GM23338 (cell line): ENCODE data around the gene PKDCC. TPM values are rescaled to one million over a fixed set of nuclear protein-coding genes. Genes with fewer than 3 reads are reported as not detected.

ENCODE experiments used
- ATAC-seq: fragments of 200-7000 bp; cut with Tn5 transposase; 3 replicates; pipeline ENCODE4 v1.9.1; 2020
- DNase-seq: peaks from one replicate; pipeline ENCODE4 v3.0.0-alpha.2; 2015; ENCODE audit warnings: low spot score
- H2AFZ ChIP-seq: fragments of 200-600 bp; sonication (generic); 2 replicates; pipeline ENCODE4 v1.8.0; 2016; ENCODE audit warnings: antibody characterized with exemption, mild to moderate bottlenecking, moderate library complexity
- H3F3A ChIP-seq: fragments of 200-600 bp; sonication (generic); replicated peaks from 2 replicates; pipeline ENCODE4 v1.8.0; 2017; ENCODE audit warnings: antibody characterized with exemption, mixed run types, low read depth
- H3K27ac ChIP-seq: fragments of 200-600 bp; sonication (generic); 2 replicates; pipeline ENCODE4 v1.6.1; 2016; ENCODE audit warnings: low read depth
- H3K27me3 ChIP-seq: fragments of 200-600 bp; sonication (generic); 2 replicates; pipeline ENCODE4 v1.8.0; 2016; ENCODE audit warnings: mild to moderate bottlenecking, mixed run types, moderate library complexity; ENCODE audit not compliant: insufficient read depth
- H3K36me3 ChIP-seq: fragments of 200-600 bp; sonication (generic); 2 replicates; pipeline ENCODE4 v1.8.0; 2016; ENCODE audit warnings: mild to moderate bottlenecking; ENCODE audit not compliant: insufficient read depth
- H3K4me1 ChIP-seq: fragments of 200-600 bp; sonication (generic); 2 replicates; pipeline ENCODE4 v1.8.0; 2016; ENCODE audit warnings: mild to moderate bottlenecking, moderate library complexity; ENCODE audit not compliant: insufficient read depth
- H3K4me2 ChIP-seq: fragments of 200-600 bp; sonication (generic); 2 replicates; pipeline ENCODE4 v1.7.1; 2017; ENCODE audit warnings: mixed run types
- H3K4me3 ChIP-seq: fragments of 200-600 bp; sonication (generic); 2 replicates; pipeline ENCODE4 v1.6.1; 2016; ENCODE audit warnings: mixed run types
- H3K79me2 ChIP-seq: fragments of 200-600 bp; sonication (generic); replicated peaks from 2 replicates; pipeline ENCODE4 v1.8.0; 2017; ENCODE audit warnings: mild to moderate bottlenecking; ENCODE audit not compliant: insufficient read depth
- H3K9me2 ChIP-seq: fragments of 200-600 bp; sonication (generic); 2 replicates; pipeline ENCODE4 v1.8.0; 2017; ENCODE audit not compliant: insufficient read depth
- H4K20me1 ChIP-seq: fragments of 200-600 bp; sonication (generic); replicated peaks from 2 replicates; pipeline ENCODE4 v1.8.0; 2017; ENCODE audit warnings: mild to moderate bottlenecking; ENCODE audit not compliant: insufficient read depth
- H3K27ac Mint-ChIP-seq: 2 replicates; pipeline ENCODE4 v1.8.0; 2020; ENCODE audit warnings: inconsistent platforms, mild to moderate bottlenecking, moderate library complexity, mixed read lengths
- H3K27me3 Mint-ChIP-seq: 3 replicates; pipeline ENCODE4 v1.8.0; 2022; ENCODE audit warnings: low read depth, mild to moderate bottlenecking, moderate library complexity, mixed read lengths, inconsistent platforms; ENCODE audit not compliant: insufficient read depth, poor library complexity
- H3K36me3 Mint-ChIP-seq: 3 replicates; pipeline ENCODE4 v1.8.0; 2021; ENCODE audit warnings: low read depth, mild to moderate bottlenecking, inconsistent platforms, moderate library complexity, mixed read lengths
- H3K4me1 Mint-ChIP-seq: 3 replicates; pipeline ENCODE4 v1.8.0; 2020; ENCODE audit warnings: mild to moderate bottlenecking, inconsistent platforms, mixed read lengths
- H3K4me3 Mint-ChIP-seq: 3 replicates; pipeline ENCODE4 v1.8.0; 2021; ENCODE audit warnings: moderate library complexity, mild to moderate bottlenecking, inconsistent platforms, mixed read lengths
- H3K9me3 Mint-ChIP-seq: 3 replicates; pipeline ENCODE4 v1.8.0; 2020; ENCODE audit warnings: moderate library complexity, mild to moderate bottlenecking, inconsistent platforms, mixed read lengths
- CREB1 ChIP-seq: fragments of 250-450 bp; sonication (Bioruptor Pico); IDR thresholded peaks from 2 replicates; pipeline ENCODE4 v1.5.0; 2020; ENCODE audit warnings: low read depth, mild to moderate bottlenecking, moderate library complexity
- EZH2 ChIP-seq: fragments of 200-600 bp; sonication (generic); IDR thresholded peaks from one replicate; pipeline ENCODE4 v1.8.0; 2017; ENCODE audit warnings: antibody characterized with exemption, mild to moderate bottlenecking, low read depth; ENCODE audit not compliant: unreplicated experiment
- EZH2phosphoT487 ChIP-seq: fragments of 200-600 bp; sonication (generic); IDR thresholded peaks from one replicate; pipeline ENCODE4 v1.8.1; 2018; ENCODE audit warnings: antibody characterized with exemption; ENCODE audit not compliant: unreplicated experiment
- JUNB ChIP-seq: IDR thresholded peaks from one replicate; pipeline ENCODE4 v1.6.1; 2016; ENCODE audit warnings: antibody characterized with exemption; ENCODE audit not compliant: unreplicated experiment
- NANOG ChIP-seq: IDR thresholded peaks from 2 replicates; pipeline ENCODE4 v1.6.1; 2016; ENCODE audit warnings: antibody characterized with exemption, borderline replicate concordance
- POLR2AphosphoS5 ChIP-seq: IDR thresholded peaks from 2 replicates; pipeline ENCODE4 v1.6.1; 2016; ENCODE audit warnings: antibody characterized with exemption, low read depth
- STAT1 ChIP-seq: IDR thresholded peaks from one replicate; pipeline ENCODE4 v1.6.1; 2016; ENCODE audit warnings: antibody characterized with exemption; ENCODE audit not compliant: unreplicated experiment
- ZNF114 ChIP-seq: fragments of 250-450 bp; sonication (Bioruptor Pico); IDR thresholded peaks from 2 replicates; pipeline ENCODE4 v1.5.0; 2020; ENCODE audit warnings: mild to moderate bottlenecking, moderate library complexity
- polyA plus RNA-seq: library from polyadenylated mRNA; unstranded; fragments of >200 nt; fragmentation: Nextera tagmentation; extraction: Ambion mirVana; gene quantifications from 2 replicates; pipeline ENCODE4 v1.2.1, GENCODE V29; 2016
- total RNA-seq: library from RNA; depleted of rRNA; stranded (reverse); fragments of >200 nt; shearing (Covaris generic); gene quantifications from 2 replicates; pipeline ENCODE4 v1.2.3, GENCODE V29; 2014
- TF ChIP-seq, protein P1 (sequence below), 2 experiments: fragments of 200-600 bp in 1 of 2; sonication (generic) in 1 of 2; conservative IDR thresholded peaks; 2 replicates each; pipeline versions ENCODE4 v1.5.1 to v1.6.1; 2016 to 2017; ENCODE audit warnings: antibody characterized with exemption in 2 of 2, low read depth in 2 of 2, mild to moderate bottlenecking in 2 of 2, moderate library complexity in 1 of 2
- TF ChIP-seq, protein P2 (sequence below): IDR thresholded peaks from one replicate; pipeline ENCODE4 v1.6.1; 2018; ENCODE audit warnings: antibody characterized with exemption; ENCODE audit not compliant: unreplicated experiment
- TF ChIP-seq, protein P3 (sequence below): IDR thresholded peaks from 2 replicates; pipeline ENCODE4 v1.6.1; 2016; ENCODE audit warnings: antibody characterized with exemption

Gene PKDCC
- total and polyA plus RNA-seq, 2 experiments from 2014 or later: 7.0 to 44.8 TPM

DNA sequence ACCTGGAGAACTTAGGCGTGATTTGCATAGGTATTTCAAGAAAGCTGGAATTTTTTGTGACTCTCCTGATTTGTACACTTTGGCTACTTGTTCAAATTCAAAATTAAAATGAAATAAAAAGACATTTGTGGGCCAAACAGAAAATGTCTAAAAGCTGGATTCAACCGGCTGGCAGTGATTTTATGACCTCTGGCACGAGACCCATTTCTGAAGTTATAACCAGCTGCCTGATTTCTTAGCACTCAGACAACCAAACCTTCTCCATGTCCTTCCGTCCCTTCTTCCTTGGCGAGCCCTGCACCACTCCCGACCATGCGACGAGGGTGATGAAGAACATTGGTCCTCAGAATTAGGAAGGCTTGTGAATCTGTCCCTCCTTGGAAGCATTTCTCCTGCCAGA lies 19.7 kb downstream of the PKDCC start:
- Mint-ChIP-seq H3K27me3 (peaks cover 3% of the 10 kb centered on the region), H3K9me3 (no peaks in the 10 kb centered on the region; the same call in 2 of the 3 replicates), H3K27ac (no peak overlapping the region), H3K36me3 (no peaks in the 10 kb centered on the region), H3K4me3 (no peak overlapping the region), H3K4me1 (peaks cover 5% of the 10 kb centered on the region)
- Histone ChIP-seq H3K4me2 (no peak overlapping the region), H3K36me3 (no peaks in the 10 kb centered on the region), H4K20me1 (no peaks in the 10 kb centered on the region), H3K27me3 (no peaks in the 10 kb centered on the region), H3K9me2 (no peaks in the 10 kb centered on the region), H3K79me2 (no peaks in the 10 kb centered on the region), H3K4me1 (no peaks in the 10 kb centered on the region), H3K4me3 (no peak overlapping the region), H3F3A (no peaks in the 10 kb centered on the region), H3K27ac (no peak overlapping the region), H2AFZ (no peak overlapping the region)
- DNase-seq: no peak
- TF ChIP-seq STAT1 (no peak), EZH2 (no peak), POLR2AphosphoS5 (no peak), NANOG (no peak), JUNB (no peak), EZH2phosphoT487 (no peak)
- TF ChIP-seq, protein P1, sequence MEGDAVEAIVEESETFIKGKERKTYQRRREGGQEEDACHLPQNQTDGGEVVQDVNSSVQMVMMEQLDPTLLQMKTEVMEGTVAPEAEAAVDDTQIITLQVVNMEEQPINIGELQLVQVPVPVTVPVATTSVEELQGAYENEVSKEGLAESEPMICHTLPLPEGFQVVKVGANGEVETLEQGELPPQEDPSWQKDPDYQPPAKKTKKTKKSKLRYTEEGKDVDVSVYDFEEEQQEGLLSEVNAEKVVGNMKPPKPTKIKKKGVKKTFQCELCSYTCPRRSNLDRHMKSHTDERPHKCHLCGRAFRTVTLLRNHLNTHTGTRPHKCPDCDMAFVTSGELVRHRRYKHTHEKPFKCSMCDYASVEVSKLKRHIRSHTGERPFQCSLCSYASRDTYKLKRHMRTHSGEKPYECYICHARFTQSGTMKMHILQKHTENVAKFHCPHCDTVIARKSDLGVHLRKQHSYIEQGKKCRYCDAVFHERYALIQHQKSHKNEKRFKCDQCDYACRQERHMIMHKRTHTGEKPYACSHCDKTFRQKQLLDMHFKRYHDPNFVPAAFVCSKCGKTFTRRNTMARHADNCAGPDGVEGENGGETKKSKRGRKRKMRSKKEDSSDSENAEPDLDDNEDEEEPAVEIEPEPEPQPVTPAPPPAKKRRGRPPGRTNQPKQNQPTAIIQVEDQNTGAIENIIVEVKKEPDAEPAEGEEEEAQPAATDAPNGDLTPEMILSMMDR (conservative IDR thresholded peaks at IDR 0.05; ENCODE audit: low read depth in 2 of 2): no peak
- TF ChIP-seq, protein P2, sequence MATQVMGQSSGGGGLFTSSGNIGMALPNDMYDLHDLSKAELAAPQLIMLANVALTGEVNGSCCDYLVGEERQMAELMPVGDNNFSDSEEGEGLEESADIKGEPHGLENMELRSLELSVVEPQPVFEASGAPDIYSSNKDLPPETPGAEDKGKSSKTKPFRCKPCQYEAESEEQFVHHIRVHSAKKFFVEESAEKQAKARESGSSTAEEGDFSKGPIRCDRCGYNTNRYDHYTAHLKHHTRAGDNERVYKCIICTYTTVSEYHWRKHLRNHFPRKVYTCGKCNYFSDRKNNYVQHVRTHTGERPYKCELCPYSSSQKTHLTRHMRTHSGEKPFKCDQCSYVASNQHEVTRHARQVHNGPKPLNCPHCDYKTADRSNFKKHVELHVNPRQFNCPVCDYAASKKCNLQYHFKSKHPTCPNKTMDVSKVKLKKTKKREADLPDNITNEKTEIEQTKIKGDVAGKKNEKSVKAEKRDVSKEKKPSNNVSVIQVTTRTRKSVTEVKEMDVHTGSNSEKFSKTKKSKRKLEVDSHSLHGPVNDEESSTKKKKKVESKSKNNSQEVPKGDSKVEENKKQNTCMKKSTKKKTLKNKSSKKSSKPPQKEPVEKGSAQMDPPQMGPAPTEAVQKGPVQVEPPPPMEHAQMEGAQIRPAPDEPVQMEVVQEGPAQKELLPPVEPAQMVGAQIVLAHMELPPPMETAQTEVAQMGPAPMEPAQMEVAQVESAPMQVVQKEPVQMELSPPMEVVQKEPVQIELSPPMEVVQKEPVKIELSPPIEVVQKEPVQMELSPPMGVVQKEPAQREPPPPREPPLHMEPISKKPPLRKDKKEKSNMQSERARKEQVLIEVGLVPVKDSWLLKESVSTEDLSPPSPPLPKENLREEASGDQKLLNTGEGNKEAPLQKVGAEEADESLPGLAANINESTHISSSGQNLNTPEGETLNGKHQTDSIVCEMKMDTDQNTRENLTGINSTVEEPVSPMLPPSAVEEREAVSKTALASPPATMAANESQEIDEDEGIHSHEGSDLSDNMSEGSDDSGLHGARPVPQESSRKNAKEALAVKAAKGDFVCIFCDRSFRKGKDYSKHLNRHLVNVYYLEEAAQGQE: no peak
- ATAC-seq: no peak

GRCh38 chr2:42068571-42069178 lies 20.9 kb downstream of the PKDCC start:
- no peaks in the 10 kb centered on the region for H3K79me2 ChIP-seq
- no peaks in the 10 kb centered on the region for H3K36me3 ChIP-seq
- H3K4me3 ChIP-seq: no peak overlapping the region
- no peaks in the 10 kb centered on the region for H3K27me3 ChIP-seq
- Mint-ChIP-seq H3K4me3 (no peak overlapping the region), H3K4me1 (peaks cover 13% of the 10 kb centered on the region), H3K27me3 (peaks cover 3% of the 10 kb centered on the region), H3K9me3 (no peaks in the 10 kb centered on the region; the same call in 2 of the 3 replicates), H3K36me3 (no peaks in the 10 kb centered on the region), H3K27ac (no peak overlapping the region)
- H3K9me2 ChIP-seq: no peaks in the 10 kb centered on the region
- no peak overlapping the region for H3K4me2 ChIP-seq
- no peak overlapping the region for H3K27ac ChIP-seq
- no peaks in the 10 kb centered on the region for H4K20me1 ChIP-seq
- H2AFZ ChIP-seq: 0 out of 2 replicates have a peak overlapping the region, but pooled peaks have one; percentile 43
- DNase-seq (no peak), ATAC-seq (no peak)
- H3F3A ChIP-seq: no peaks in the 10 kb centered on the region
- no peaks in the 10 kb centered on the region; the same call in 1 of the 2 replicates for H3K4me1 ChIP-seq
- TF ChIP-seq EZH2phosphoT487 (no peak), NANOG (no peak), JUNB (no peak), ZNF114 (CRISPR knock-in tag) (no peak), CREB1 (CRISPR knock-in tag) (no peak), STAT1 (no peak)
- TF ChIP-seq, protein P3, sequence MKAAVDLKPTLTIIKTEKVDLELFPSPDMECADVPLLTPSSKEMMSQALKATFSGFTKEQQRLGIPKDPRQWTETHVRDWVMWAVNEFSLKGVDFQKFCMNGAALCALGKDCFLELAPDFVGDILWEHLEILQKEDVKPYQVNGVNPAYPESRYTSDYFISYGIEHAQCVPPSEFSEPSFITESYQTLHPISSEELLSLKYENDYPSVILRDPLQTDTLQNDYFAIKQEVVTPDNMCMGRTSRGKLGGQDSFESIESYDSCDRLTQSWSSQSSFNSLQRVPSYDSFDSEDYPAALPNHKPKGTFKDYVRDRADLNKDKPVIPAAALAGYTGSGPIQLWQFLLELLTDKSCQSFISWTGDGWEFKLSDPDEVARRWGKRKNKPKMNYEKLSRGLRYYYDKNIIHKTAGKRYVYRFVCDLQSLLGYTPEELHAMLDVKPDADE: no peak
- TF ChIP-seq, protein P1 (conservative IDR thresholded peaks at IDR 0.05; ENCODE audit: low read depth in 2 of 2): no peak
